Epithelial cell of esophagus (primary cell): ENCODE measurements around the gene CAPS2.

ENCODE experiments used
- DNase-seq: peaks from one replicate; pipeline ENCODE4 v3.0.0; 2010; ENCODE audit warnings: low read depth
- H3K4me3 ChIP-seq: 2 replicates; pipeline ENCODE4 v1.5.1; 2011; ENCODE audit warnings: mild to moderate bottlenecking, low read length, control low read depth
- TF ChIP-seq, protein P1 (sequence below): IDR thresholded peaks from 2 replicates; pipeline ENCODE4 v1.5.1; 2011; ENCODE audit warnings: low read depth, mild to moderate bottlenecking, low read length, control low read depth, inconsistent platforms; ENCODE audit not compliant: insufficient read depth; ENCODE audit errors: missing control alignments

CAPS2 gene

DNA sequence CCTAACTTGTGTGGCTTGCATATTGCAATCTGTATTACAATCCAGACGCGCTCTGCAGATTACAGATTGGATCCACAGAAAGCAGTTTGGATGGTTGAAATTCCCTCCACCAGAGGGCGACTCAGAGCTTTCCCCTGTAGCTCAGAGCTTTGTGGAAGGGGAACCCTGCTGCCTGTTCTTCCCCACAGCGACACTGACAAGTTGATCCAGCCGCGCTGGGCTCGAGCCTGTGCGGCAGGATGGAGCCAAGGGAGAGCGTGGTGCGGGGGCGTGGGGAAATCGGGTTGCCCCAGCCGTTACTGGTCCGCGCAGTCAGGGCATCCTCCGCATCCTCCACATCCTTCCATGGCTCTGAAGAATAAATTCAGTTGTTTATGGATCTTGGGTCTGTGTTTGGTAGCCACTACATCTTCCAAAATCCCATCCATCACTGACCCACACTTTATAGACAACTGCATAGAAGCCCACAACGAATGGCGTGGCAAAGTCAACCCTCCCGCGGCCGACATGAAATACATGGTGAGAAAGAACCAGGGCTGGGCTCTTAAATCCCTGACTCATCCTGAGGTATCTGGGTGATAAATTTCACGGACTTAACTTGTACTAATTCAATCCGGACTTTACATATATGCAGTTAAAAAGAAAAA lies 4.4 kb upstream of the CAPS2 start, which contains the start of gene GLIPR1L1:
GLIPR1L1 (plus strand) TSS at position 287 of the 647 bp plus-strand sequence; CDS start at position 346, 59 bp downstream.
- TF ChIP-seq, protein P1, sequence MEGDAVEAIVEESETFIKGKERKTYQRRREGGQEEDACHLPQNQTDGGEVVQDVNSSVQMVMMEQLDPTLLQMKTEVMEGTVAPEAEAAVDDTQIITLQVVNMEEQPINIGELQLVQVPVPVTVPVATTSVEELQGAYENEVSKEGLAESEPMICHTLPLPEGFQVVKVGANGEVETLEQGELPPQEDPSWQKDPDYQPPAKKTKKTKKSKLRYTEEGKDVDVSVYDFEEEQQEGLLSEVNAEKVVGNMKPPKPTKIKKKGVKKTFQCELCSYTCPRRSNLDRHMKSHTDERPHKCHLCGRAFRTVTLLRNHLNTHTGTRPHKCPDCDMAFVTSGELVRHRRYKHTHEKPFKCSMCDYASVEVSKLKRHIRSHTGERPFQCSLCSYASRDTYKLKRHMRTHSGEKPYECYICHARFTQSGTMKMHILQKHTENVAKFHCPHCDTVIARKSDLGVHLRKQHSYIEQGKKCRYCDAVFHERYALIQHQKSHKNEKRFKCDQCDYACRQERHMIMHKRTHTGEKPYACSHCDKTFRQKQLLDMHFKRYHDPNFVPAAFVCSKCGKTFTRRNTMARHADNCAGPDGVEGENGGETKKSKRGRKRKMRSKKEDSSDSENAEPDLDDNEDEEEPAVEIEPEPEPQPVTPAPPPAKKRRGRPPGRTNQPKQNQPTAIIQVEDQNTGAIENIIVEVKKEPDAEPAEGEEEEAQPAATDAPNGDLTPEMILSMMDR = peak; percentile 95
- DNase-seq = peak; percentile 88
- peak within 1 kb of the TSS; percentile 53 for H3K4me3 ChIP-seq

- TF ChIP-seq, protein P1 = no peak
- DNase-seq = no peak
- no peak overlapping the region for H3K4me3 ChIP-seq
These were observed 2.5 kb downstream of the CAPS2 start for GRCh38 chr12:75327642-75328041.

DNA sequence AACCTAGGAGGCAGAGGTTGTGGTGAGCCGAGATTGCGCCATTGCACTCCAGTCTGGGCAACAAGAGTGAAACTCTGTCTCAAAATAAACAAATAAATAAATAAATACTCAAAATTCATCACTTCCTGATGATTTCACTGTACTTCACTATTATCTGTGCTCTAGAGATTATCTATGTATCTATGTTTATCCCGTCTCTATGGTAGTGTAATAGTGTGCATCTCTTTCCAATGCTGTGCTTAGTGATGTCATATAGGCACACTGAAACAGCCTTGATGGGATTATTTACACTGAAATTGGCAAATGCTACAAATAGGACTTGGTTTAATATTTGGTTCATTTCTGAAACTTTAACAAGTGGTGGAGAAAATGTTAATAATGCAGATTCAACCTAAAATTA lies 6.5 kb downstream of the CAPS2 start:
- H3K4me3 ChIP-seq = no peak overlapping the region
- TF ChIP-seq, protein P1 = no peak
- DNase-seq = no peak

- peak; percentile 42 for DNase-seq
These were observed 7.7 kb downstream of the CAPS2 start for GRCh38 chr12:75322464-75322863.

GRCh38 chr12:75317784-75318183 lies 12.3 kb downstream of the CAPS2 start:
- no peak for DNase-seq
- H3K4me3 ChIP-seq = no peak overlapping the region
- TF ChIP-seq, protein P1 = no peak

More at GRCh38 chr12:75322464-75322863, 7.7 kb downstream of the CAPS2 start:
- H3K4me3 ChIP-seq = no peak overlapping the region
- TF ChIP-seq, protein P1 = no peak

DNA sequence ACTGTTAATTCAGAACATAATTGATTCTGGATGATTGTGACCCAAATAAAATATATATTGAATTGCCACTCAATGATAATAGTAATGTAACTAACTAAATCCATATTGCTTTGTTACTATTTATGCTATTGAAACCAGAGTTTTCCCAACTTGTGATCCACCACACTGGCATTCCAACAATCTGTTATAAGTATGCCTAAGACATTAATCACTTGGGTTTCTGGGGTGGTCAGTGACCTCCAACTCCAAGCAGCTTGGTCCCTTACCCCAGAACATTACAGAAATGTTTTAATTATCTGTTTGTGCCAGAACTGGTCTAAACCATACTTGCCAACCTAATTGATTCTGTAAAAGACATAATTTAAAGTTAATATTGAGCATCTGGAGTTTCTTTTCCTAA lies 14.6 kb downstream of the CAPS2 start:
- H3K4me3 ChIP-seq = no peak overlapping the region
- no peak for DNase-seq
- TF ChIP-seq, protein P1 = no peak

- no peak for DNase-seq
- TF ChIP-seq, protein P1 = no peak
- H3K4me3 ChIP-seq = no peak overlapping the region
These were observed 18.8 kb downstream of the CAPS2 start for GRCh38 chr12:75311369-75311768.
